Measurements from ENCODE around the gene CBFA2T2. TPM values are rescaled to one million over a fixed set of nuclear protein-coding genes. Genes with fewer than 3 reads are reported as not detected.
"Not testable (repeated sequence)": the region's sequence is repeated elsewhere in the genome, so short reads cannot be mapped to it uniquely, and the experiment has no call there.

CBFA2T2 gene
- total RNA-seq, 2 experiments from 2014 or later, result 17.3 to 21.8 TPM

DNA sequence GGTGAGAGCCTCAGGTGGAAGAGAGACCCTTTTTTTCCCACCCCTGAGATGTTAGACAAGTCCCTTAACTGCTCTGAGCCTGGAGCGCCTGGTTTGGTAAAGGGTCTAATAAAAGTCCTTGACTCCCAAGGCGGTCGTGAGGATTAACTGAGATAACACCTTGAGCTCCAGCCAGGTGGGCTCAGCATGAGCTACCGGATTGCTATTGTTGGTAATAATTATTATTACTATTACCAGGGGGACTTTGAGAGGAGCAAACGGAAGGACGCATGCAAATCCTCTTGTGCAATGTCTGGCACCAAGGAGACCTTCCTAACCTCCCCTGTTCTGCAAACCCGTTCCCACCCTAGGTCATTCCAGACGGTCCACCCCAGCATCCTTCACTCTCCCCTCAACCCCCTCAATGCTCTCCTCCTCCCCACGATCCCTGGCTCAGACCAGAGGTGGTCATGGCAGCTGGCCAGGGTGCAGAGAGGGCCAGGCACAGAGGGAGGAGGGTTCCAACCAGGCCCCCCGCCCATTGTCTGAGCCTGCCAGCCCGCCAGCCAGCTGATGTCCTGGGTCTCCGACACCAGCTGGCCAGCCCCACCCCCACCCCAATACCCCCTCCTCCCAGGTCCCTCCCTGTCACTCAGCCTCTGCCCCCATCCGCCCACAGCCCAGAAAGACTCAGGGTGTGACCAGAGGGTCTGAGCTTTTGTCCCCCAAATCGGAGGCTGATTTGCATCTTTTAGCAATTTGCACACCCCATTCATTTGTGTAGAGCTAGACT, 14.3 kb upstream of the CBFA2T2 start:
- ChIA-PET POLR2A (no interaction called here), CTCF (interaction anchor here (1.7 kb wide), 1 partner anchor 114 kb away, joined by 3 read pairs; no protein-coding TSS in a partner anchor)
- Mint-ChIP-seq H3K27me3 (peaks cover 1% of the 10 kb centered on the region), H3K4me1 (no peaks in the 10 kb centered on the region), H3K27ac (no peak overlapping the region), H3K9me3 (no peaks in the 10 kb centered on the region), H3K36me3 (ENCODE audit: low read depth) (no peaks in the 10 kb centered on the region), H3K4me3 (no peak overlapping the region)
- DNase-seq, result no peak

DNA sequence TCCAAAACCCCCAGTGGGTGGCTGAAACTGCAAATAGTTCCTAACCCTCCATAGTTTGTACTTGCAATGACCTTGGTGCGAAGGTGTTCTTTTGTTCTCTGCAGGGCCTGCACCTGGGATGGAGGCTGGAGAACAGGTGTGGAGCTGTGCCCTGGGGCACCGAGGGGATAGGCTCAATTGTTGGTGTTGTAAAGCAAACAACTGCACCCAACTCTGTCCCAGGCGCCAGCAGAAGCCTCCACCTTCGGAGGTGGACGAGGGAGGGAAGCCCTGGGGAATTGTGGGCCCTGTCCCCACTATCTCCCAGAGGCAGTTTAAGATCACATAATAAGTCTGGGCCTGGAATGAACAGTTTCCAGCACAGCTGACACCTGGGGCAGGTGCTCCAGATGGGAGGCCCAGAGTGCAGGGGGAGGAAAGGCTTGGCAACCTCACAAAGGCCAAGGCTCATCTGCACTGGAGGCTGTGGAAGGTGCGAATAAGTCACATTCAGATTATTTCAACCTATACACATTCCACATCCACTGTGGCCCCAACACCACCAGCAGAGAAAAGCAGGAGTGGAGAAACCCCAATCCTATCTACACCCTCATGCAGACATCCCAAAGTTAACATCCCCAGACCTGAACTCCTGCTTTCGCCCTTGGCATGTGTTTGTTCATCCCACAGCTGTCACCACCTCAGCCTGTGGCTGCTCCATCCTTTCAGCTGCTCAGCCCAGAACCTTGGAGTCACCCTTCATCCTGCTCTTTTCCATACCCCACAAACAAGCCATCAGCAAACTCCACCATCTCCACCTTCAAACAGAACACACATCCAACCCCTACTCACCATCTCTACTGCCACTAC, 12.3 kb upstream of the CBFA2T2 start:
- DNase-seq, result no peak
- no peaks in the 10 kb centered on the region for H3K9me3 Mint-ChIP-seq
- no peaks in the 10 kb centered on the region for H3K36me3 Mint-ChIP-seq (ENCODE audit: low read depth)
- no peaks in the 10 kb centered on the region for H3K4me1 Mint-ChIP-seq
- H3K27ac Mint-ChIP-seq, result no peak overlapping the region
- peaks cover 1% of the 10 kb centered on the region for H3K27me3 Mint-ChIP-seq
- H3K4me3 Mint-ChIP-seq, result no peak overlapping the region
- POLR2A ChIA-PET, result no interaction called here
- CTCF ChIA-PET, result interaction anchor here (0.9 to 1.4 kb wide), 4 partner anchors 11 to 190 kb away, joined by 3 to 5 read pairs (median 4); no protein-coding TSS in a partner anchor

DNA sequence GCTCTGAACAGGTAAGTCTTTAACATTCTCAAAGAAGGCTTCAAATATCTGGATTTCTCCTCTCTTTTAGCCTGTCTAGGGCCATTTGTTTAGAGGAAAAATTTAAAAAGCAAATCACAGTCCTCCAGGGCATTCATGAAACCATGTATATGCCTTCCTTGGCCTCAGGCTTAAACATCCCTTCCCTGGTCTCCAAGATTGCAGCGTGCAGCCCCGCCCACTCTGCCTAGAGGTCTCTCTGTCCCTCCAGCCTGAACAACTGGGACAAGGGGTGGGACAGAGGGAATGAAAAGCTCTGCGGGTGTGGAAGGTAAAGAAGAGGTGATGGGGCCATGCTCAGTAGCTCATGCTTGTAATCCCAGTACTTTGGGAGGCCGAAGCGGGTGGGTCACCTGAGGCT, 9.8 kb upstream of the CBFA2T2 start:
- Mint-ChIP-seq H3K36me3 (ENCODE audit: low read depth) (no peaks in the 10 kb centered on the region), H3K9me3 (no peaks in the 10 kb centered on the region), H3K4me1 (no peaks in the 10 kb centered on the region), H3K4me3 (no peak overlapping the region), H3K27ac (no peak overlapping the region), H3K27me3 (no peaks in the 10 kb centered on the region)
- POLR2A ChIA-PET, result no interaction called here
- CTCF ChIA-PET, result no interaction called here
- no peak for DNase-seq

DNA sequence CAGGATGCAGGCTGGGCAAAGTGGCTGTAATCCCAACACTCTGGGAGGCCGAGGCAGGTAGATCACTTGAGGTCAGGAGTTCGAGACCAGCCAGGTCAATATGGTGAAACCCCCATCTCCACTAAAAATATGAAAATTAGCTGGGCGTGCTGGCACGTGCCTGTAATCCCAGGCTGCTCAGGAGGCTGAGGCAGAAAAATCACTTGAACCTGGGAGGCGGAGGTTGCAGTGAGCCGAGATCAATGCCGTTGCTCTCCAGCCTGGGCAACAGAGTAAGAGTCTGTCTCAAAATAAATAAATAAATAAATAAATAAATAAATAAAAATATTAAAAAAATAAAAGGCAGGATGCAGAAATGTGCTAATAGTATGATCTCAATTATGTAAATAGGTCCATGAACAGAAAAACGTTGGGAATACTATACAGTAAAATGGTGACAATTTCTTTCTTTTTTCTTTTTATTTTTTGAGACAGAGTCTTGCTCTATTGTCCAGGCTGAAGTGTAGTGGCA, 8.4 kb upstream of the CBFA2T2 start:
- DNase-seq, result no peak
- H3K27me3 Mint-ChIP-seq, result no peaks in the 10 kb centered on the region
- no peaks in the 10 kb centered on the region for H3K36me3 Mint-ChIP-seq (ENCODE audit: low read depth)
- H3K9me3 Mint-ChIP-seq, result no peaks in the 10 kb centered on the region
- no peak overlapping the region for H3K27ac Mint-ChIP-seq
- POLR2A ChIA-PET, result interaction anchor here (0.6 kb wide), 1 partner anchor 83 kb away, joined by 3 read pairs; no protein-coding TSS in a partner anchor
- H3K4me1 Mint-ChIP-seq, result no peaks in the 10 kb centered on the region
- no peak overlapping the region for H3K4me3 Mint-ChIP-seq
- CTCF ChIA-PET, result interaction anchor here (0.6 kb wide), 1 partner anchor 54 kb away, joined by 3 read pairs; no protein-coding TSS in a partner anchor

DNA sequence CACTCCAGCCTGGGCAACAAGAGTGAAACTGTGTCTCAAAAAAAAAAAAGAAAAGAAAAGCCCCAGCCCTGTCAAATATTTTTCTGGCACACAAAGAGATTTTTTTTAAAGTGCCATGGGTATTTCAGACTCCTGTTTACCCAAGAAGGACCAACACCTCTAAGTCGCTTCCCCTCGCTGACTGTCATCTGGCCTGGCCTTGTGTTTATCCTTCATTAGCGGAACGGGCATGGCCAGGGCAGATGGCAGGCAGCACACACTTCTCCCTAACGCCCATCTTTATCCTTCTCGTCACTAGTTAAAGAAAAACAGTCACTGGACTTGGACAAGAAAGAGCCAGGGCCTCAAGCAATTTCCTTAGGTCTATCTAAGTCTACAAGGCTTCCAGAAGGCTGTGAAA, 7.3 kb upstream of the CBFA2T2 start:
- H3K27ac Mint-ChIP-seq, result no peak overlapping the region
- H3K4me3 Mint-ChIP-seq, result no peak overlapping the region
- POLR2A ChIA-PET, result no interaction called here
- DNase-seq, result no peak
- H3K9me3 Mint-ChIP-seq, result no peaks in the 10 kb centered on the region
- CTCF ChIA-PET, result no interaction called here
- H3K4me1 Mint-ChIP-seq, result no peaks in the 10 kb centered on the region
- no peaks in the 10 kb centered on the region for H3K36me3 Mint-ChIP-seq (ENCODE audit: low read depth)
- H3K27me3 Mint-ChIP-seq, result no peaks in the 10 kb centered on the region

DNA sequence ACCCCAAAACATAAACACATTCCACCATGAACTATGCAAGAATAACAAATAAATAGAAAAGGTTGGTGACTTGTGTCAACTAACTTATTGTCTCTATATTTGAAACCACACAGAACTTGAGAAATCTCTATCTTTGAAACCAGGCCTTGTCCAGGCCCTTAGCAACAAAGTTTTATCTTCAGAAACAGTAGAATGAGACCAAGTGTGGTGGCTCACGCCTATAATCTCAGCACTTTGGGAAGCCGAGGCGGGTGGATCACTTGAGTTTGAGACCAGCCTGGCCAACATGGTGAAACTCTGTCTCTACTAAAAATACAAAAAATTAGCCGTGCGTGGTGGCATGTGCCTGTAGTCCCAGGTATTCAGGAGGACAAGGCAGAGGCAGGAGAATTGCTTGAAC, 6.7 kb upstream of the CBFA2T2 start:
- H3K4me3 Mint-ChIP-seq; H3K27me3 Mint-ChIP-seq; H3K4me1 Mint-ChIP-seq; POLR2A ChIA-PET; DNase-seq; H3K36me3 Mint-ChIP-seq (ENCODE audit: low read depth); H3K27ac Mint-ChIP-seq; CTCF ChIA-PET; H3K9me3 Mint-ChIP-seq: not testable (repeated sequence)

GRCh38 chr20:33488201-33488600, 1.7 kb upstream of the CBFA2T2 start:
- Mint-ChIP-seq H3K4me3 (no peak overlapping the region), H3K9me3 (no peaks in the 10 kb centered on the region), H3K27ac (no peak overlapping the region), H3K27me3 (no peaks in the 10 kb centered on the region), H3K36me3 (ENCODE audit: low read depth) (no peaks in the 10 kb centered on the region), H3K4me1 (peaks cover 13% of the 10 kb centered on the region)
- ChIA-PET POLR2A (interaction anchor here (0.7 kb wide), 1 partner anchor 13 kb away, joined by 3 read pairs; no protein-coding TSS in a partner anchor), CTCF (interaction anchor here (0.9 to 1.5 kb wide), 2 partner anchors 10 to 11 kb away, joined by 3 read pairs; no protein-coding TSS in a partner anchor)
- no peak for DNase-seq

DNA sequence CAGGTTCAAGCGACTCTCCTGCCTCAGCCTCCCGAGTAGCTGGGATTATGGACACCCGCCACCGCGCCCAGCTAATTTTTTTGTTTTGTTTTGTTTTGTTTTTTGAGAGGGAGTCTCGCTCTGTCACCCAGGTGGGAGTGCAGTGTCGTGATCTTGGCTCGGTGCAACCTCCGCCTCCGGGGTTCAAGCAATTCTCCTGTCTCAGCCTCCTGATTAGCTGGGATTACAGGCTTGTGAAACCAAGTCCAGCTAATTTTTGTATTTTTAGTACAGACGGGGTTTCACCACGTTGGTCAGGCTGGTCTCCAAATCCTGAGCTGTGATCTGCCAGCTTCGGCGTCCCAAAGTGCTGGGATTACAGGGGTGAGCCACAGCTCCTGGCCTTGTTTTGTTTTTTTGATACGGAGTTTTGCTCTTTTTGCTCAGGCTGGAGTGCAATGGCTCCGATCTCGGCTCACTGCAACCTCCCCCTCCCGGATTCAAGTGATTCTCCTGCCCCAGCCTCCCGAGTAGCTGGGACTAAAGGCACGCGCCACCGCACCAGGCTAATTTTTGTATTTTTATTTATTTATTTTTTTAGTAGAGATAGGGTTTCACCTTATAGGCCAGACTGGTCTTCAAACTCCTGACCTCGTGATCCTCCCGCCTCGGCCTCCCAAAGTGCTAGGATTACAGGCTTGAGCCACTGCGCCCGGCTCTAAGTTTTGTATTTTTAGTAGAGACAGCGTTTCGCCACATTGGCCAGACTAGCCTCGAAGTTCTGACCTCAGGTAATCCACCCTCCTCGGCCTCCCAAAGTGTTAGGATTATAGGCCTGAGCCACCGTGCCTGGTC, 1.0 kb upstream of the CBFA2T2 start:
- Mint-ChIP-seq H3K4me1 (peaks cover 15% of the 10 kb centered on the region), H3K4me3 (peak overlapping the region; percentile 32), H3K27ac (peak overlapping the region; percentile 62)
- H3K27me3 Mint-ChIP-seq; H3K9me3 Mint-ChIP-seq; H3K36me3 Mint-ChIP-seq (ENCODE audit: low read depth); DNase-seq; POLR2A ChIA-PET: not testable (repeated sequence)
- CTCF ChIA-PET, result interaction anchor here (0.6 to 1.7 kb wide), 7 partner anchors 10 to 577 kb away, joined by 3 to 6 read pairs (median 3); no protein-coding TSS in a partner anchor

- Mint-ChIP-seq H3K27me3 (no peaks in the 10 kb centered on the region), H3K4me1 (peaks cover 15% of the 10 kb centered on the region), H3K27ac (peak overlapping the region; percentile 90), H3K9me3 (no peaks in the 10 kb centered on the region), H3K4me3 (peak overlapping the region; percentile 82), H3K36me3 (ENCODE audit: low read depth) (no peaks in the 10 kb centered on the region)
- POLR2A ChIA-PET, result interaction anchor here (0.7 kb wide), 1 partner anchor 73 kb away, joined by 3 read pairs; no protein-coding TSS in a partner anchor
- peak; percentile 99 for DNase-seq
- CTCF ChIA-PET, result interaction anchor here (0.6 to 1.7 kb wide), 6 partner anchors 11 to 576 kb away, joined by 3 to 6 read pairs (median 4); no protein-coding TSS in a partner anchor
Observed at GRCh38 chr20:33489495-33490022, 337 bp upstream of the CBFA2T2 start.

DNA sequence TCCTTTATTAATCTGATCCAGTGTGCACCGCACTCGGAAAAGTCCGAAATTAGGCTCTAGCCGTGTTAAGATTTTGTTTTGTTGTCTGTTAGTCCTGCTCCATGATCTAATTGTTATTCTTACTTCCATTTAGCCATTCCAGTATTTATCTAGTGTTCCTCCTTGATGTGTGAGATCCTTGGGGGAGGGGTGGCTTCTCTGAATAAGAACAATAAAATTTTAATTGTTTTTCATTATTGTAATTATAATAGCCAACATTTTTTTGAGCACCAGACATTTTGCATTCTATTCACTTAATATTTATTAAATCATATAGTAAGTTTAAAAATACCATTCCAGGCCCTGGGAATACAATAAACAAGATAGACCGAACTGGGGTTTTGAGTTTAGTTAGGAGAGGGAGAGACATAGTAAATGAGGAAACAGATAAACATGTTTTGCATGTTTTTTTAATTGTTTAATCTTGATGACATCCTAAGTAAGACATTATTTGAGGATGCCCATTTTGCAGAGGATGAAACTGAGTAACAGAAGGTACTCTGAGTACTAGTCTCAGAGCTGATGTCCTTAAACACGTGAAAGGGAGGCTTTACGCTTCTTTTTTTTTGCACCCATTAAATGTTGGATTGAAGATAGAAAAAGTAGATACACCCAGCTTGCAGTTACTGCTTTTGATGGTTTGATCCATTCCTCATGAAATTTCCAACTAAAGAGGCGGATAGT, 1.2 kb downstream of the CBFA2T2 start:
- Mint-ChIP-seq H3K9me3 (no peaks in the 10 kb centered on the region), H3K36me3 (ENCODE audit: low read depth) (peaks cover 3% of the 10 kb centered on the region), H3K4me1 (peaks cover 15% of the 10 kb centered on the region), H3K27ac (peak overlapping the region; percentile 84), H3K4me3 (peak overlapping the region; percentile 82), H3K27me3 (no peaks in the 10 kb centered on the region)
- POLR2A ChIA-PET, result no interaction called here
- CTCF ChIA-PET, result interaction anchor here (1.2 to 1.5 kb wide), 2 partner anchors 10 to 12 kb away, joined by 4 to 5 read pairs; no protein-coding TSS in a partner anchor
- DNase-seq, result no peak

DNA sequence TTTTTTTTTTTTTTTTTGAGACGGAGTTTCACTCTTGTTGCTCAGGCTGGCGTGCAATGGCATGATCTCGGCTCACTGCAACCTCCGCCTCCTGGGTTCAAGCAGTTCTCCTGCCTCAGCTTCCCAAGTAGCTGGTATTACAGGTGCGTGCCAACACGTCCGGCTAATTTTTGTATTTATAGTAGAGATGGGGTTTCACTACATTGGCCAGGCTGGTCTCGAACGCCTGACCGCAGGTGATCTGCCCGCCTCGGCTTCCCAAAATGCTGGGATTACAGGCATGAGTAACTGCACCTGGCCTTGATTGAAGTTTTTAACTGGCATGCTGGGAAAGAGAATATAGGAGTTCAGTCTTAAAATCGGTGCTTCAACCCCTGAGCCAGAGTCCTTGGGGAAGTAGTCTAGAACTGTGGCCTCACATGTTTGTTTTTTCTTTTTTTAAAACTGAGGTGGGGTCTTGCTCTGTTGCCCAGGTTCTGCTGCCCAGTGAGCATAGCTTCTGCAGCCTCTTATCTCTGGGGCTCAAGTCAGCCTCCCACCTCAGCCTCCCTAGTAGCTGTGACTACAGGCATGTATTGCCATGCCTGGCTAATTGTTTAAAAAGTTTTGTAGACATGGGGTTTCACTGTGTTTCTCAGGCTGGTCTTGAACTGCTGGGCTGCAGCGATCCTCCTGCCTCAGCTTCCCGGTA, 3.3 kb downstream of the CBFA2T2 start:
- Mint-ChIP-seq H3K4me1 (peaks cover 15% of the 10 kb centered on the region), H3K27ac (no peak overlapping the region), H3K4me3 (no peak overlapping the region), H3K9me3 (no peaks in the 10 kb centered on the region), H3K27me3 (no peaks in the 10 kb centered on the region), H3K36me3 (ENCODE audit: low read depth) (peaks cover 3% of the 10 kb centered on the region)
- ChIA-PET CTCF (no interaction called here), POLR2A (no interaction called here)
- no peak for DNase-seq
